A673 (cell line): Measurements from ENCODE around the gene HMOX2.

Source experiments
- CTCF ChIP-seq: fragments of 300-800, 200-600 bp; sonication (generic); conservative IDR thresholded peaks from 2 replicates; pipeline ENCODE4 v1.5.1; 2017; ENCODE audit warnings: low read depth, mild to moderate bottlenecking, antibody characterized with exemption, low read length, moderate library complexity, mixed read lengths
- EZH2 ChIP-seq: fragments of 200-600 bp; sonication (generic); IDR thresholded peaks from 2 replicates; pipeline ENCODE4 v1.6.1; 2017; ENCODE audit warnings: borderline replicate concordance, low read depth, mild to moderate bottlenecking, mixed read lengths, antibody characterized with exemption, low read length; ENCODE audit not compliant: poor library complexity, severe bottlenecking

- TF ChIP-seq EZH2 (no peak), CTCF (no peak)
These were observed 15.3 kb upstream of the HMOX2 start for GRCh38 chr16:4460936-4461249.
